PC-3 (cell line): Measurements from ENCODE around the gene KLHL14.

Experiments
- CTCF ChIP-seq: fragments of 300-600 bp; sonication (generic); conservative IDR thresholded peaks from 2 replicates; pipeline ENCODE4 v1.5.1; 2017; ENCODE audit warnings: antibody characterized with exemption, low read depth, mild to moderate bottlenecking, low read length
- EZH2phosphoT487 ChIP-seq: fragments of 300-600 bp; sonication (generic); IDR thresholded peaks from 2 replicates; pipeline ENCODE4 v1.6.1; 2018; ENCODE audit warnings: mild to moderate bottlenecking, antibody characterized with exemption, low read length, borderline replicate concordance

DNA sequence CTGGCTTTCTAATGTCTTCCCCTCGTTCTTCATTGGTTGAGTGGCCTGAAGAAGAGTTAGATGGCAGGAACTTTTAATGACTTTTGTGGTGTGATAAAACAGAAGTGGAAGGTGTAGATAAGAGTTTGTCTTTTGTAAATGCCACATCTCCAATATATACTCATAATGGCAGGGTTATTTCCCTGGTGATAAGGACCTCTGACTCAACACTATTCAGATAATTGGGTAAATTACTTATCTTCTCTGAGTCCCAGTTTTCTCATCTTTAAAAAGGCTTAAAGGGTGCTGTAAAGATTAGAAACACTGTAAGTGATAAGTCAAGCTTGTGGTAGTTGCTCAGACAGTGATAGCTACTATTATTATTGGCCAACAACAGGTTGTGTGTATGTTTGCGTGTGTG is 9.5 kb downstream of the KLHL14 start:
- no peak for TF ChIP-seq CTCF
- TF ChIP-seq EZH2phosphoT487 = no peak
